Rectal smooth muscle tissue (tissue), 1 donor: ENCODE measurements around the gene SLC22A17.

Experiments used
- H3K27ac ChIP-seq: one replicate; pipeline ENCODE4 v1.7.0; 2013; ENCODE audit warnings: low read depth, low read length, inconsistent platforms
- H3K27me3 ChIP-seq: one replicate; pipeline ENCODE4 v1.7.0; 2013; ENCODE audit warnings: low read length; ENCODE audit not compliant: control insufficient read depth, insufficient read depth
- H3K36me3 ChIP-seq: one replicate; pipeline ENCODE4 v1.7.0; 2013; ENCODE audit warnings: low read length; ENCODE audit not compliant: control insufficient read depth, insufficient read depth
- H3K4me1 ChIP-seq: one replicate; pipeline ENCODE4 v1.7.0; 2013; ENCODE audit warnings: low read length; ENCODE audit not compliant: control insufficient read depth, insufficient read depth
- H3K4me3 ChIP-seq: one replicate; pipeline ENCODE4 v1.7.0; 2013; ENCODE audit warnings: low read length
- H3K9ac ChIP-seq: one replicate; pipeline ENCODE4 v1.7.0; 2013; ENCODE audit warnings: low read length

SLC22A17 gene

GRCh38 chr14:23379366-23380196 is 26.9 kb upstream of the SLC22A17 start:
- Histone ChIP-seq H3K27me3 (peaks cover 2% of the 10 kb centered on the region), H3K4me3 (no peak overlapping the region), H3K4me1 (no peaks in the 10 kb centered on the region), H3K27ac (no peak overlapping the region), H3K36me3 (no peaks in the 10 kb centered on the region), H3K9ac (no peak overlapping the region)

DNA sequence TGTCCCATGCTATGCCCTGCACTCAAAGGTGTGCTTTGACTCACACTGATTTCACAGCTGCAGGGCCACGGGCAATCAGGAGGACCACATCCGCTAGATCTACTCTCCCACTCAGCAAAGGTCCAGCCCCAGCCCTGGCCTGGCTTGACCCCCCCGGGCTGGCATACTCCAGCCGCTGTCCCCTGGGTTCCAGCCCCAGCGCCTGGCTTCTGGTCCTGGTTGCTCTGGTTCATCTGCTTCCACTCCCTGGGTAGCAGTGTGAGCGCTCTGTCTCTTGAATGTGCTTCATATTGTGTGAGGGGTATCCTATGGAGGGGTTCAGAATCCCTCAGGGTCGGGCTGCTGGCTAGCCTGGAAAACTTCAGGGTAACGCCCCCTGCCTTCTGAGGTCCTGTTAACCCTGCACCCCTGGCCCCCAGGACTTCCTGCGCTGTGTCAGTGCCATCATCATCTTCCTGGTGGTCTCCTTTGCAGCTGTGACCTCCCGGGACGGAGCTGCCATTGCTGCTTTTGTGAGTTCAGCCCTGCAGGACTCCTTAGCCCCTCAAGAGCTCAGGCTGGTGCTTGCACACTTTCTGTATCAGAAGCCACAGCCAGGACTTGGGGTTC is 26.0 kb upstream of the SLC22A17 start:
- no peaks in the 10 kb centered on the region for H3K36me3 ChIP-seq
- H3K4me1 ChIP-seq: no peaks in the 10 kb centered on the region
- H3K4me3 ChIP-seq: no peak overlapping the region
- H3K27ac ChIP-seq: no peak overlapping the region
- H3K27me3 ChIP-seq: peaks cover 2% of the 10 kb centered on the region
- no peak overlapping the region for H3K9ac ChIP-seq

DNA sequence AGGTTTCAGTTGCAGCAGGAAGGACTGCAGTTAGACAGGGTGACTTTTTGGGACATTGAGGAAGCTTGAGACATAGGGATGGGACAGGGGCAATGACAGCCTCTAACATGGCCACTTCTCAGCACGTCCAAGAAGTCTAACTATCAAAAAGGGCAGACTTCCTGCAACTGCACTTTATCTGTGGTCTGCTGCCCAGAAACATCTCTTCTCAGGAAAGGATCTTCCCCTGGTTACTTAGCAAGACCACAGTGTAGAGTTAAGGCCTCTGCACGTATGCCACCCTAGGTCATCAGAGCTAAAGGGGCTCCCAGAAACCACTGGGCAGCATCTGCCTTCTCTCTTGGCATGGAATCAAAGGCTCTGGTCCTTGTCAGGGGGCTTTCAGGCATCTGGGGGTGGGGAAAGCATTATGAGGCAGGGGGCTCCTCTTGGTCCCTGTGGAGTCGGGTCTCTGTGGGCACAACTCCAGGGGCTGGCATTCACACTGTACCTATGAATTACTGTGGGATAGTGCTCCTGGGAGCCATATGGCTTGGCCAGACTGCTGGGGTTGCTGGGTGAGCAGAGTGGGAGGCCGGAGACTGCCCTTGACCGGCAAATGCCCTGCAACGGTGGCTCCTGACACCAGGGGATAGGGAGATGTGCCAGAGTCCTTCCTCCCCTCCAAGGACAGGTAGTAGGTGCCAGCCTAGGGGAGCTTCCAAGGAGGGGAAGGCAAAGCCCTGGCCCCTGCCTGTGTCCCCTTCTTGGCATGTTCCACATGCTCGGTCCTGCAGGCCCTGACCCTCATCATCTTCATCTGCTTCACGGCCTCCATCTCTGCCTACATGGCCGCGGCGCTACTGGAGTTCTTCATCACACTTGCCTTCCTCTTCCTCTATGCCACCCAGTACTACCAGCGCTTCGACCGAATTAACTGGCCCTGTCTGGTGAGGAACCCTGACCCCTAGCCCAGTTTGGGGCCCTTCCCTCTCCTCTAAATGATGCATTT is 25.2 kb upstream of the SLC22A17 start:
- no peaks in the 10 kb centered on the region for H3K4me1 ChIP-seq
- no peak overlapping the region for H3K27ac ChIP-seq
- no peak overlapping the region for H3K9ac ChIP-seq
- peaks cover 2% of the 10 kb centered on the region for H3K27me3 ChIP-seq
- H3K36me3 ChIP-seq: no peaks in the 10 kb centered on the region
- H3K4me3 ChIP-seq: no peak overlapping the region

GRCh38 chr14:23377198-23377550 is 24.5 kb upstream of the SLC22A17 start:
- Histone ChIP-seq H3K9ac (no peak overlapping the region), H3K36me3 (no peaks in the 10 kb centered on the region), H3K4me3 (no peak overlapping the region), H3K27me3 (peaks cover 2% of the 10 kb centered on the region), H3K27ac (peak overlapping the region; percentile 12), H3K4me1 (no peaks in the 10 kb centered on the region)

- Histone ChIP-seq H3K27me3 (peaks cover 2% of the 10 kb centered on the region), H3K27ac (peak within 1 kb of the TSS; percentile 58), H3K9ac (no peak within 1 kb of the TSS), H3K4me3 (no peak within 1 kb of the TSS), H3K4me1 (no peaks in the 10 kb centered on the region), H3K36me3 (no peaks in the 10 kb centered on the region)
Measured at GRCh38 chr14:23376482-23377197, 24.0 kb upstream of the SLC22A17 start, which contains the start of gene CMTM5. CMTM5 (plus strand) TSS chr14:23377046; CDS start chr14:23377252, 206 bp downstream.

GRCh38 chr14:23375527-23376251 is 23.0 kb upstream of the SLC22A17 start:
- no peaks in the 10 kb centered on the region for H3K36me3 ChIP-seq
- no peak overlapping the region for H3K4me3 ChIP-seq
- H3K9ac ChIP-seq: no peak overlapping the region
- H3K27me3 ChIP-seq: peaks cover 2% of the 10 kb centered on the region
- no peak overlapping the region for H3K27ac ChIP-seq
- no peaks in the 10 kb centered on the region for H3K4me1 ChIP-seq

DNA sequence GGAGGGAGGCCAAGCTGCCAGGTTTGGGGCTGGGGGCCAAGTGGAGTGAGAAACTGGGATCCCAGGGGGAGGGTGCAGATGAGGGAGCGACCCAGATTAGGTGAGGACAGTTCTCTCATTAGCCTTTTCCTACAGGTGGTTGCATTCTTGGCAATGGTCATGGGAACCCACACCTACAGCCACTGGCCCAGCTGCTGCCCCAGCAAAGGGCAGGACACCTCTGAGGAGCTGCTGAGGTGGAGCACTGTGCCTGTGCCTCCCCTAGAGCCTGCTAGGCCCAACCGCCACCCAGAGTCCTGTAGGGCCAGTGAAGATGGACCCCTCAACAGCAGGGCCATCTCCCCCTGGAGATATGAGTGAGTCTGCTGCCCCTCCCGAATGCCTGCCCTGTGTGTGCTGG is 20.4 kb upstream of the SLC22A17 start:
- Histone ChIP-seq H3K27ac (no peak overlapping the region), H3K9ac (no peak overlapping the region), H3K27me3 (no peaks in the 10 kb centered on the region), H3K4me3 (no peak overlapping the region), H3K36me3 (no peaks in the 10 kb centered on the region), H3K4me1 (no peaks in the 10 kb centered on the region)

DNA sequence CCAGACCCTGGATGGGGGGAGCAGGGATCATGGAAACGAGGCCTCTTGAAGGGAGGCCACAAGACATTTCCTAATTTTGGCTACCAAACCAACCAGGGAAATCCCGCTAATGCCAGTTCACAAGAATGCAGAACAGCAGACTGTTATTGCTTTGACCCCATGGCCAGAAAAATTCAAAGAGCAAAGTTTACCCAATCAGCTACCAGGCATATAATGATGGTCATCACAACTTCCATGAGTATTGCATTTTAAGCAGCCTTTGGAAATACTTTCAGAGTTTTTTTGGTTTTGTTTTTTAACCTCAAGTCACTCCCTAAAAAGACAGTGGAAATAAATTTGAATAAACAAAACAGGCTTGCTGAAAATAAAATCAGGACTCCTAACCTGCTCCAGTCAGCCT is 19.8 kb upstream of the SLC22A17 start, which contains the start of gene IL25:
IL25 (plus strand) TSS at position 301 of the 400 bp plus-strand sequence.
- no peaks in the 10 kb centered on the region for H3K4me1 ChIP-seq
- no peak within 1 kb of the TSS for H3K9ac ChIP-seq
- no peaks in the 10 kb centered on the region for H3K27me3 ChIP-seq
- H3K4me3 ChIP-seq: no peak within 1 kb of the TSS
- no peaks in the 10 kb centered on the region for H3K36me3 ChIP-seq
- no peak within 1 kb of the TSS for H3K27ac ChIP-seq

DNA sequence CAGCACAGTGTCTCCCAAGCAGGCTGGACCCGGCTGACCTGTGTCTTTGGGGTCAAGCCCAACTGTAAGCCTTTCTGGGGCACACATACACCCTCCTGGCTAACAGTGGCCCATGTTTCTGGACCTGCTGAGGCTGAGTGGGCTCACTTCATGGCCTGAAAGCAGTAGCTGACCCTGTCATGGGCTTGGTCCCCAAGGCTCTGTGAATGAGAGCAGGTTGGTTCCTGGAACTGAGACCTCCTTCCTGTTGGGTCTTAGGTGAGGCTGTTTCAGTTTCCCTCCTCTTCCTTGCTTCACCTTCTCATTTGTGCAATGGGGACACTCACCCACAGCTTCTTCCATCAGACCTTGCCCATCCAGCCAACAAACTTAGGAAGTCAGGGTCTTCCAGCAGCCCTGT is 19.2 kb upstream of the SLC22A17 start:
- no peaks in the 10 kb centered on the region for H3K36me3 ChIP-seq
- H3K4me3 ChIP-seq: no peak overlapping the region
- H3K9ac ChIP-seq: no peak overlapping the region
- no peaks in the 10 kb centered on the region for H3K27me3 ChIP-seq
- H3K27ac ChIP-seq: no peak overlapping the region
- peaks cover 2% of the 10 kb centered on the region for H3K4me1 ChIP-seq

DNA sequence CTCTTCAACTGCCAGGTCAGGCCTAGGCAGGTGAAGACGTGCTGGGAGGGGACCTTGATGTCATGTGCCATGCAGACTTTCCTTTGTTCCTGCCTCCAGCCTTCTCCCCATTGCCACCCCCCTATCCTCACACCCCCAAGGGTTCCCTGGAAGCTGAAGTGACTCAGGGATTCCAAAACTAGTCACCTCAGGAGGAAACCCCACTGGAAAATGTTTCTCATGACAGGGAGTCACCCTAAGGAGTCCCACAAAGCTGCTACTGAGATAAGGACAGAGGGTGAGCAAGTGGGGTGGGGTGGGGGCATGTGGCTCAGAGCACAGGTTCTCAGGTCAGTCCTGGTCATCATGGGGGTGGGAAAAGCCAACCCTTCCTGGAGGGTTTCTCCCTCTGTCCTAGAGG is 17.5 kb upstream of the SLC22A17 start:
- H3K36me3 ChIP-seq: no peaks in the 10 kb centered on the region
- H3K9ac ChIP-seq: no peak overlapping the region
- peaks cover 5% of the 10 kb centered on the region for H3K4me1 ChIP-seq
- no peak overlapping the region for H3K4me3 ChIP-seq
- peaks cover 6% of the 10 kb centered on the region for H3K27me3 ChIP-seq
- H3K27ac ChIP-seq: no peak overlapping the region

- Histone ChIP-seq H3K4me1 (peaks cover 16% of the 10 kb centered on the region), H3K9ac (no peak overlapping the region), H3K27ac (peak overlapping the region; percentile 92), H3K4me3 (peak overlapping the region; percentile 36), H3K27me3 (peaks cover 10% of the 10 kb centered on the region), H3K36me3 (no peaks in the 10 kb centered on the region)
Measured at GRCh38 chr14:23366426-23366921, 13.8 kb upstream of the SLC22A17 start.
